DMS79 (cell line): ENCODE measurements around the gene RAPGEF5.

Experiments used
- DNase-seq: peaks from one replicate; lab custom pipeline; 2025; lab: John Stamatoyannopoulos, UW

Gene RAPGEF5

GRCh38 chr7:22216832-22217475 lies 140.0 kb downstream of the RAPGEF5 start:
- DNase-seq: no peak

DNA sequence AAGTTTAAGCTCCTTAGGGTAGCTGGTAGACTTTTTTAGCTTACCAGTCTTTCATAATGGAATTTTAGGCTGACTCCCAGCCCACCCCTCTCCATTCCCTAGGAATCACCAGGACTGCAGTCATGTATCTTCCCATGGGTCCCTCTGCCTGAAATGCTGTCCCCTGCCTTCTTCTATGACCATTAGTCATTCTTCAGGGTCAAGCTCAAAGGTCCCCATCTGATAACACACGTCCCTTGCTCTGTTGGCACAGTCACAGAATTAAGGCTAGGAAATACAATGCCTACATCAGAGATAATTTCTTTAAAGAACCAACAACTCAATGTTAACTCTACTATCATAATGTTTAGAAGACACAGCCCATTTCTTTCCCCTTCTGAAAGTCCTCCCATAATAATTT lies 140.6 kb downstream of the RAPGEF5 start:
- DNase-seq: no peak

- DNase-seq: no peak
Observed at GRCh38 chr7:22214000-22214399, 143.0 kb downstream of the RAPGEF5 start.

DNA sequence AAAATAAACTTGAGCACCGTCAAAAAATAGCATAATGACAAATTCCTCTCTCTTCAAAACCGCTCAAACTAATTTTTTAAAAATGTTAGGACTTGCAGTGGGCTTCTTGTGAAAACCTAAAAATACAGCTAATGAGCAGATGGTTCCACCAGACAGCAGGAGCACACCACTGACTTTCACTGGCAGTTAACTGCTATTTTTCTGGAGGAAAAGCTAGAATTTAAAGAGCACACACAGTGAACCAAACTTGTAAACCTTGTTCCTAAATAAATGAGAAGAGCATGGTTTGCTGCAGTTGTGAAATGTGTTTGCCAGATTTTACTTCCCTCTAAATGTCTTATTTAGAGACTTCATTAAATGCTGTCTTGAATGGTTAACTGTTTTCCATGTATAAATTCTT lies 143.9 kb downstream of the RAPGEF5 start:
- no peak for DNase-seq

DNA sequence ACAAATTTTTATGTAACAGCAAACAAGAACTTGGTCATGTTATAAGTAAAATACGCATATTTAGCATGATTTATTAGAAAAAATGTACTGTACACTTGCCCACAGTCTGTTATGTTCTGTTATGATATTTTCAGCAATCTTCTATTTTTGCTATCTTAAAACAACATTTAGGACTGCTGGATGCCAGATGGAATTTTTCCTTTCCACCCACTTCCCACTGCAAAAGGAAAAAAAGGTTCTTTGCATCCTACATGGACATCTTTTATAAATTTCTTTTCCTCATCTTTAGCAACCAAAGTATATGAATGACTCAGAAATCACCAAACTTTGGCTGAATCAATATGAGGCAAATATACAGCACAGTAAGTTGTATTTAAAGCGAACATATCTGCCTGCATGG lies 146.0 kb downstream of the RAPGEF5 start:
- no peak for DNase-seq

- no peak for DNase-seq
Observed at GRCh38 chr7:22210355-22210754, 146.6 kb downstream of the RAPGEF5 start.

DNA sequence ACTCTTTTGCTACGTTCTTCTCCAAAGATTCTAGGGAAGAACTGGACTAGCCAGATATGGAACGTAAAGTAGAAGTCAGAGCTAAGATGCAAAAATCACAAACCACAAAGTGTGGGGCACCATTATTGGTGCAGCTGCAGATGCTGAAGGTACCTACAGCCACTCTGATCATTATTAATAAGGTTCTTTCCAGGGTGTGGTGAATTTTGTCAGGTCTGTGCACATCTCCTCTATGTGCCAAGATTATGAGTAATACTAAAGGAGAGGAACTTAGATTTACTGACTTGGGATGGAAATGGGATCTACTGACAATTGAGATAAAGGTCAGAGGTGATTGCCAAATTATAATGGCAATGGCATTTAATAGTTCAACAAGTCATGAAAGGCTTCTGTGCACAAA lies 148.2 kb downstream of the RAPGEF5 start:
- DNase-seq: no peak

DNA sequence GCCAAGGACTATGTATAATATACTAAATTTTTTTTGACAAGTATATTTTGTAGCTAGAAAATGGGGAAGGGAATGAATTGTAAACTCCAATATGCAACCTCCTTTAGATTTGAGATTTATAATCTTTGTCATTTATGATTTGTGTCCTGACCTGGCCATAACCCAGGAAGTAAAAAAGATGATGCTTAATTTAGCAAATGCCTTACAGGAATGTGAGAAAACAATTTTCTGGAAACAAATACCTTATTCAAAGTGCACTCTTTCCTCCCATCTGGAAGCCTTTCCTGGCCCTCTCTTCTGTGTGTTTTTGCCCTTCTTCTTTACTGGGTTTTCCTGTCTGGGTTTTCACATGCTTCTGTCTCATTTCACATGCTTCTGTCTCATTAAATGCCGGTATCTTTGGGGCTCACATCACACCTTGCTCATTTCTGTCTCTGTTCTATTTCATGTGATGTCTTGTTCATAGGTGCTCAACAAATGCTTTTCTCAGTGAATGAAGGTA lies 149.2 kb downstream of the RAPGEF5 start:
- no peak for DNase-seq

DNA sequence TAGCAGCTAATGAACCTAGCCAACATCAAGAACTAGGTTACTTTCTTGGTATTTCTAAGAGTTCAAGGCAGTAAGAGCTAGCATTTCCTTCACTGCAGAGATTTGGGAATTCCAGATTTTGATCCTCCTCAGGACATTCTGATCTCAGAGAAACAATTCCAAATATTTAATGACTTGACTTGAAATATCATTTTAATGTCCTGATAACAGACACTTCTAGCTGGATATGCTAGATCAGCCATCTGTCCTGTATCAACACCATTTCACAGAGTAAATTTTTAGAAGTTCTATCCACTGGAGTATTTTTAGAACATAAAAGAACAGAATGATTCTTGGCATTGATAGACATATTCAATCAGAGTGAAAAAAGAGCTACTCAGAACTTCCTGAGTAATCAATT lies 151.3 kb downstream of the RAPGEF5 start:
- DNase-seq: no peak

- DNase-seq: no peak
Observed at GRCh38 chr7:22204312-22204711, 152.6 kb downstream of the RAPGEF5 start.

DNA sequence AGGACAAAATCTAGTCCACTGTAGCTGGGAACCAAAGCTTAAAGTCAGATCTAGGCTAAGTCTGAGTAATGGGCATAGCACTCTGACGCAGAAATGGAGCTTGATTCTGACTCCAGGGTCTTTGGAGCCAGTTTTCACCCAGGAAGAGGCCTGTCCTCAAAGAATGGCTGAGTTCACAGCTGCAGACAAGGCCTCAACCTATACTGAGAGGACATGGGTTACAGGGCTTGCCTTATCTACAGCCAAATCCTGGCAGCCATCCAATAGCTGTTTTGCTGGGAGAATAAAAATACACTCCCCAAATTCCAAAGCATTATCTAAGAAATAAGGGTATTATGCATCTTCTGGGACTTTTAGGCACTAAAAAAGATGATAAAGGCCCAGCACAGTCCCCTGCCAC lies 154.8 kb downstream of the RAPGEF5 start:
- no peak for DNase-seq

GRCh38 chr7:22201186-22201880 lies 155.6 kb downstream of the RAPGEF5 start:
- no peak for DNase-seq

GRCh38 chr7:22200777-22201176 lies 156.2 kb downstream of the RAPGEF5 start:
- DNase-seq: no peak

DNA sequence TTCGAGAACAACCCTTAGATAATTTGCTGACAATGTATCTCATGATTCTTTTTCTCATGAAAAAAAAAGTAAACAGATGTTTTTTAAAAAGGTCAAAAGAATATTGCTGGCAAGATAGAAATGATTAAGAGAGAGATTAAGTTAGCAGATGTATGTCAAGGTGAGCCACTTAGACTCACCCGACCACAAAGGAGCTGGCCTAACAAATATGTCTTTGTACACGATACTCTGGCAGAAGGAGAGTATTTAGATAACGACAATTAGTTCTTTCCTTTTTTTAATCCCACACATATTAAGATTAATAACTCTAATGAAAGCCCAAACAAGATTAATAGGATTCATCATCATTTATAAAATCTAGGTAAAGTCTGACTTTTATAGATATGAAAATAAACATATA lies 156.7 kb downstream of the RAPGEF5 start:
- DNase-seq: no peak

DNA sequence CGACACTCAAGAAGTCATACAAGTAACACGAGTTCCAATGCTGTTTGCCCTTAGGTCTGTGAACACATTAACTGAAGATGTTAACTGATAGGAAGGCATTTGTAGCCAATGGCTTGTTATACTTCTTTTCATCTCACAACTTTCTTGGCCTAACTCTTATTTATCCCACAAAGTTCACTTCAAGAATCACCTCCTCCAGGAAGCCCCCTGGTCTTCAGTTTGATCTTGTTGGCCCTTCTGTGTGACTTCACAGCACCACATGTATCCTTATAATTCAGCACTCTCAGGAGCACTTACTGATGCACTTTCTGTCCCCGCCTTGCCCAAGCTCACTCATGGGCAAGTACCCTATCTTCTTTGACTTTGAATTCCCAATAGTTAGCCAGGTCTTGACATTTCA lies 159.6 kb downstream of the RAPGEF5 start:
- no peak for DNase-seq

DNA sequence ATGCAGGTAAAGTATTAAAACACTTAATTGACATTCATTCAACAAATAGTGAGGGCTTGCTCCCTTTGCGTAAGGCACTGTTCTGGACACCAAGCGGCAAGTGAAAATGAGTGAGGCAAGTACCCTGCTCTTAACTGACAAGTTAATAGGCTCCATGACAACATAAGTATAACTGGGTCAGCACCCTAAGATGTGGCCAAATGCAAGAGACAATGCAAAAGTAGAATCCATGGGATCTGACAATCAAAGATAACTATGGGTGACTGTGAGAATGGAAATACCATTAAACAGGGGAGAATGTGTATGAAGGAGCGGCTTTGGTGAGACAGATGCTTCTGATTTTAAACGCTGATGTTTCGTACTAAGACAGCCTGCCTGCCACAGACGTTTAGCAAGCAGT lies 160.5 kb downstream of the RAPGEF5 start:
- no peak for DNase-seq

DNA sequence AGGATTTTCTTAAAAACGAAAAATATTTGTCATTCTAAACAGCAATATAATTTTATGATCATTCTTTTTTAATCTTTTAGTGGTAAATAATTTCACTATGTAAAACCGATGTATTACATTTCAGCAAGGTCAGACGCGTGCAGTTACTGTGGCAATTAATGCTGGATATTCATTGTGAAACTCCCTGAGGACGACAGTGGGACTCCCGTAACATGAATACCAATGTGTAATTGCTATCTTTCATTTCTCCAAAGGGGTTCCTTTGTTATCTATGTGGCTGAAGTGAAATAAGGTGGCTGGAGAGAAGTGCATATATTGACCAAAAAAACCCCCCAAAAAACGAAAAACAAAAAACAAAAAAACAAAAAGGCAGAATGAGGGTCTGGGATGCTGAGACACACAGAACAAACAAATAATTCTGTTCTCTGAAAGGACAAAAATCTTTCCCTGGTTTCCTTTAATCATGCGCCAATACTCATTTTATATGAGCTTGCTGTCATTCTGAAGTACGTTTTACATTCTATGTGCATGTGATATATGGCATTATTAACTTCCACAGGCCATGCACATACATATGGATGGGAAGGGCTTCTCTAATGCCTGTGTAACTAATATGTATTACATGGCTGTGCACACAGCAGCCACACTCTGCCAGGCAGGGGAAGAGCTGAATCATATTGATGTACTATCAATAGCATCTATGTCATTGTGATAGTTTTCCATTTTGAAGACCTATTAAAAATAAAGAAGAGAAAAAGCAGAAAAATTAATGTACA lies 161.4 kb downstream of the RAPGEF5 start:
- no peak for DNase-seq

- DNase-seq: no peak
Observed at GRCh38 chr7:22194658-22195273, 162.2 kb downstream of the RAPGEF5 start.

DNA sequence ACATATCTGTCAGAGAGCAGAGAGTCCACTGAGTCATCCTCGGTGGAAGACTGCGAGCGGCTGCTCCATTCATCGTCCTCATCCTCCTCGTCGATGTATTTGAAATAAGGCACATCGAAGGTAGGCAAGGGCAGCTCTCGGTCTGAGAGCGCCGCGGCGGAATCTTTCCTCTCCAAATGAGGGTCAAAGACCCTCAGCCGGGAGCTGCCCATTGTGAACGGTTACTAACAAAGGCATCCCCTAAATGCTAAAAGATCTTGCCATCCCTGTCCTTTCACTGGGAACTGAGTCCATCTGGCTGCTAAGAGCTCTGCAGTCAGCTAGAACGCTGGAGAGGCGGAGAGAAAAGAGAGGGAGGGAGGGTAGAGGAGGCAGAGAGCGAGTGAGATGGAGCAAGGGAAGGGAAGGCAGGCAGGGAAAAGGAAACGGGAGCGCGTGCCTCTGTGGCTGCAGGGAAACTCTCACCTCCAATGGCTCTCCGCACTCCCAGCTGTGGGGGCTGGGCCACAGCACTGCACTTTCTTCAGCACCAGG lies 163.4 kb downstream of the RAPGEF5 start:
- DNase-seq: peak; percentile 29

DNA sequence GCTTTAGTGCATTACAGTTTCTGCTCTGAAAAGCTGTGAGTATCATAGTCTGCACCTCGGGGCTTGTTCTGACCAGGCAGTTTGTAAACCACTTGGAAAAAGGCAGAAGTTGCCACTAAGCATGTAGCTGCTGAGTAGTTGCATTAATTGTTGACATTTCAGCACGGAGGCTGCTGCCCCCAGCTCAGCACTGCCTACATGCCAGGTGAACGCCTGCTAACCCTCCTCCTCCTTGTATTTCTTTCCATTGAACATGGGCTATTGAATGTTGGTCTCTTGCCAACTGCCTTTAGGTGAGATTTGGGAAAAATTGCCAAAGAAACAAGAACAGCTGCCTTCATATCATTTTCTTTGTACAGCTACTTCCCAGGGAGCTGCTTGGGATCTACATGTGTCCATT lies 164.2 kb downstream of the RAPGEF5 start:
- no peak for DNase-seq

- no peak for DNase-seq
Observed at GRCh38 chr7:22190736-22191135, 166.2 kb downstream of the RAPGEF5 start.

- no peak for DNase-seq
Observed at GRCh38 chr7:22189741-22190140, 167.2 kb downstream of the RAPGEF5 start.
